ENCODE measurements around the gene ERGIC3.
"Not testable (repeated sequence)": the region's sequence is repeated elsewhere in the genome, so short reads cannot be mapped to it uniquely, and the experiment has no call there.

Gene ERGIC3

GRCh38 chr20:35541783-35542662, at the start of gene ERGIC3:
Gene ERGIC3, plus strand, starts transcription at chr20:35542078. Its CDS starts 20 bp downstream, at chr20:35542098.
- DNase-seq = peak; percentile 90

DNA sequence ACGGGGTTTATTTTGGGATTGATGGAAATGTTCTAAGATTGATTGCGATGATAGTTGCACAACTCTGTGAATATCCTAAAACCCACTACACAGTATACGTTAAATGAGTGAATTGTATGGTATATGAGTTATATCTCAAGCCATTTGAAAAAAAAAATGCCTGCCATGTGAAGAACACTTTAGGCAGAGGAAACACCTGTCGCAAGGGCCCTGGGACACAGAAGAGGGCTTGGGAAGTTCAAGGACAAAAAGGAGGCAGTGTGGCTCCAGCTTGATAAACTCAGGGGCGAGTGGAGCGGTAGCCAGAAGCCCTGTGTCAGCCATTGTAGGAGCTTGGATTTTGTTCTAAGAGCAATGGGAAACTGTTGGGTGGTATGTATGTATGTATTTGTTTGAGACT, 49.5 kb upstream of the ERGIC3 start:
- no peak for DNase-seq

GRCh38 chr20:35496481-35496880, 45.4 kb upstream of the ERGIC3 start:
- DNase-seq = no peak

DNA sequence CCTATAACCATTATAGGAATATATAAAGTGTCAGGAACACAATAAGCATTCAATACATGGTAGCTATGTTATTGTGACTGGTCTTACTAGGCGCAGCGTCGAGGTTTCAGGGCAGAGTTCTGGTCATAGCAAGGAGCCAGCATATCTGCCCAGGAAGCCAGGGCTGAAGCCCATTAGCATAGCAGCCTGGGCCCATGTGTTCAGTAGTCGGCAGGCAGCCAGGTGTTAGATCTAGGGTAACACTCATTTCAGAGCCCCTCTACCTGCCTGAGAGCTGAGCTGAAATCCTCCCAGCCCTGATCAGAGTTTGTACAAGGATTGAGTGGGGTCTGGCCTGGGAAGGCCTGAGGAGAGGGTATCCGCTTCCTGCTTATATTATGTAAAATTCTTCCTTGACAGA, 44.6 kb upstream of the ERGIC3 start:
- no peak for DNase-seq

- no peak for DNase-seq
Measured at GRCh38 chr20:35497780-35498189, 44.1 kb upstream of the ERGIC3 start.

GRCh38 chr20:35499271-35499670, 42.6 kb upstream of the ERGIC3 start:
- DNase-seq = no peak

GRCh38 chr20:35502352-35502751, 39.5 kb upstream of the ERGIC3 start:
- no peak for DNase-seq

DNA sequence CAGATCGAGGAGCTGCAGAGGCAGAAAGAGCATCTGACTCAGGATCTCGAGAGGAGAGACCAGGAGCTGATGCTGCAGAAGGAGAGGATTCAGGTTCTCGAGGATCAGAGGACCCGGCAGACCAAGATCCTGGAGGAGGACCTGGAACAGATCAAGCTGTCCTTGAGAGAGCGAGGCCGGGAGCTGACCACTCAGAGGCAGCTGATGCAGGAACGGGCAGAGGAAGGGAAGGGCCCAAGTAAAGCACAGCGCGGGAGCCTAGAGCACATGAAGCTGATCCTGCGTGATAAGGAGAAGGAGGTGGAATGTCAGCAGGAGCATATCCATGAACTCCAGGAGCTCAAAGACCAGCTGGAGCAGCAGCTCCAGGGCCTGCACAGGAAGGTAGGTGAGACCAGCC, 38.6 kb upstream of the ERGIC3 start:
- DNase-seq = no peak

- no peak for DNase-seq
Measured at GRCh38 chr20:35503841-35504561, 37.9 kb upstream of the ERGIC3 start.

DNA sequence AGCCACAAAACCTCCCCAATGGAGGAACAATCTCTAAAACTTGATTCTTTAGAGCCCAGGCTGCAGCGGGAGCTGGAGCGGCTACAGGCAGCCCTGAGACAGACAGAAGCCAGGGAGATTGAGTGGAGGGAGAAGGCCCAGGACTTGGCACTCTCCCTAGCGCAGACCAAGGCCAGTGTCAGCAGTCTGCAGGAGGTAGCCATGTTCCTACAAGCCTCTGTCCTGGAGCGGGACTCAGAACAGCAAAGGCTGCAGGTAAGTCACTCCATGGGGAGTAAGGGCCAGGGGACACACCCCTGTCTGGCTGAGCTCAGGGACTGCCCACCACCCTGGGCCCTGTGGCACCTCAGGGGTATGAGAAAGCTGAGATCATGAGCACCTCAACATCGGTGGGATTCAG, 37.1 kb upstream of the ERGIC3 start:
- no peak for DNase-seq

DNA sequence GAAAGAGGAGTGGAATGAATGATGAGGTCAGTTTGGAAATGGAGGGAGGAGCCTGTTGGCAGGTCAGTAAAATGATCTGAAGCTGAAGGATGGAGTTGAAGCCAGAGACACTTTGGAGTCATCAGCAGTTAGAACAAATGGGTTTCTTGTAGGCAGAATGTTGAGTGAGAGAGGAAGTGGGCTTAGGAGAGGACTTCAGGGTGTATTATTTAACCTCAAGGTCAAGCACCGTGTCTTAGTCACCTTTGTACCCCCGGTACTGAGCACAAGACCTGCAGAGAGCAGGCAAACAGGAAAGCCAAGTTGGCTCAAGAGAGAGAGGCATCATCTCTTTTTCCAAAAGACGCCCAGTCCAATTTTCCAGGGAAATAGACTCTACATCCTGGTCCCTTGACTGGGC, 35.7 kb upstream of the ERGIC3 start:
- DNase-seq = no peak

DNA sequence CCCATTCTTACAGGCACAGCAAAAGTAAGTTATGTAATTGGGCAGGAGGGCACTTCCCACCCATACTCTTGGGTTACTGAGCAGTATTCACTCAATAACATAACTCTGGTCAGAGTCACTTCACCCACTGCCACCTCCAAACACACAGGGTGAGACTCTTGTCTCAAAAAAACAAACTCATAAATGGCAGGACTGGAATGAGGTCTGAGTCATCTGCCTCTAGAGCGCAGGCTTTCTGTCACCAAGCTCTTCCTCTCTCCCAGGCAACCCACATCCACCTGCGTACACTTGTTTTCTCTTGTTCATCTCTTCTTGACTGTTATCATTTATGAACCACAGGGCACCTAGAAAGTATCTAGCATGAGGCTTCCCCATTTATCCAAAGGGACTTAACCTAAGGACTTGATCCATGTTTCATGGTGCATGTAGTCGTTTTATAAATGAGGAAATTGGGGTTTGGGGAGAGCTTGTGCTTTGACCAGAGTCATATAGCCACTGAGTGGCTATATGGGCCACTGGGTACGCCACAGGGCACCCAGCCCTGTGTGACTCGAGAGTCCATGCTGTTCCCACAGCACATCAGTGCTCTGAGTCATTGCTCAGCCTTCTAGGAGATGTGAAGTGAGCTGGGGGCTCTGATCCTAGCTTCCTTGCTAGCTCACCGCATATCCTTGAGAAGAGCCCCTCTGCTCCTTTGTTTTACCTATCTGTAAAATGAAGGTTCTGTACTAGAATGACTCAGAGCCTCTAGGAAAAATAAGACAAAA, 34.8 kb upstream of the ERGIC3 start:
- no peak for DNase-seq

GRCh38 chr20:35508493-35509218, 33.2 kb upstream of the ERGIC3 start:
- DNase-seq = no peak

DNA sequence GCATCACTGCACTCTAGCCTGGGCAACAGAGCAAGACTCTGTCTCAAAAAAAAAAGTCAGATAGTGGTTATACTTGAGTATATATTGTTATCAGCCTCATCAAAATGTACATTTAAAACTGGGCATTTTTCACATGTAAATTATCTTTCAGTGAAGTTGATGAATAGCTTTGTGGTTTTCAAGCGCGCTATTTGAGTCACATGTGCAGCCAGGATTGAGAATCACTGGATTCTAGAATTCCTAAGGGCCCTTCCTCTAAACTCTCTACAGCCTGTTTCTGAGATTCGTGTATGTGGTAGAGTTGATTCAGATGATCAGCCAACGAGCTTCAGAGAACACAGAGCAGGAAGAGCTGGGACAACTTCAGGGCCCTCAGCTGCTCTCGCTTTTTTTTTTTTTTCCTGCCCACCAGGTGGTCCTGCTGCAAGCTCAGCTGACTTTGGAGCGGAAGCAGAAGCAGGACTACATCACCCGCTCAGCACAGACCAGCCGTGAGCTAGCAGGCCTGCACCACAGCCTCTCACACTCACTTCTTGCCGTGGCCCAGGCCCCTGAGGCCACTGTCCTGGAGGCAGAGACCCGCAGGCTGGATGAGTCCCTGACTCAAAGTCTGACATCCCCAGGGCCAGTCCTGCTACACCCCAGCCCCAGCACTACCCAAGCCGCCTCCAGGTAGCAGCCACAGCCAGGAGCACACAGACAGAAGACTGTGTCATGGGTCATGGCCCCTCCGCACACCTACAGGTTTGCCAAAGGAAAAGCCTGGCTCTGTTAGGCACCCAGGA, 30.7 kb upstream of the ERGIC3 start:
- peak; percentile 26 for DNase-seq

DNA sequence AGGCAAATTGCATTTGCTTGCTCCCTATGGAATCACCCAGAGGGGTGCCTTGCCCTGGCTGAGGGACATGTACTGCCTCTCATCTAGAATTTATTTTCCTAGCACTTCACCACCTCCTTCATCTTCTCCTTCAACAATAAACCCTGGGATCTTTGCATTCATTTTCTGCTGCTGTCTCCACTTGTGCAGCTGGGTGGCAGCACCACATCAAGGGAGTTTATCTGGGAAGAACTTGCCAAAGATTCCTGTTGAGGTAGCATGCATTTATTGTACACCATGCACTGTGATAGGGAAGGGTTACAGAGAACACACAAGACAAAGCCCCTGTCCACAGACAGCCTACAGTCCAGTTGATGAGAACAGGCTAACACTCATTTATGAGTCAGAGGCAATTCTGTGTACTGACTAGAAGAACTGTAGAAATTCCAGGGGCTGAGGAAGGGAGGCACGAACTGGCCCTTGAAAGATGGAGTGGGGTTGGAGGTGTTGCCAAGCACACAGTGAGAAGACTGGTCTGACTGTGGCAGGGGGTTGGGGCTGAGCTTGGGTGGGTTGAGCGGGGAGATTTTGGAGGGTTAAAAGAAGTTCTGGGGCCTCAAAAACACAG, 30.0 kb upstream of the ERGIC3 start:
- DNase-seq = peak; percentile 15

- no peak for DNase-seq
Measured at GRCh38 chr20:35514371-35514932, 27.4 kb upstream of the ERGIC3 start.

DNA sequence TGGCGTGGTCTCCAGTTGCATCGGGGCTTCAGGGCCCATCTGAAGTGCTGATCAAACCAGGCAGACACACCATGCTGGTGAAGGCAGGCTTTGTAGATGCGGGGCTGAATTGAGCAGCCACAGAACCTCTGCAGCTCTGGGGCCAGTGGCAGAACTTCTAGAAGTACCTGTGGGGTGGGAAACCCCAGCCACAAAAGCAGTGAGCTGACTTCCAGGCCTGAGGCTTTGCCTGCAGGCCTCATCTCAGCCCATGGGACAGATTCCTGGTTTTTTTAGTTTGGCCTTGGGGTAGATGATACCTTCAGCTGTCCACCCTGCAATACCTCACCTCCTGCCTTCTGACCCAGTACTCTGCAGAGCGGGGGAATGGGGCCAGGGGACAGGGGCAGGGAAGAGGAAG, 26.5 kb upstream of the ERGIC3 start:
- DNase-seq = no peak

- DNase-seq = peak; percentile 94
Measured at GRCh38 chr20:35515949-35516645, 25.8 kb upstream of the ERGIC3 start.

DNA sequence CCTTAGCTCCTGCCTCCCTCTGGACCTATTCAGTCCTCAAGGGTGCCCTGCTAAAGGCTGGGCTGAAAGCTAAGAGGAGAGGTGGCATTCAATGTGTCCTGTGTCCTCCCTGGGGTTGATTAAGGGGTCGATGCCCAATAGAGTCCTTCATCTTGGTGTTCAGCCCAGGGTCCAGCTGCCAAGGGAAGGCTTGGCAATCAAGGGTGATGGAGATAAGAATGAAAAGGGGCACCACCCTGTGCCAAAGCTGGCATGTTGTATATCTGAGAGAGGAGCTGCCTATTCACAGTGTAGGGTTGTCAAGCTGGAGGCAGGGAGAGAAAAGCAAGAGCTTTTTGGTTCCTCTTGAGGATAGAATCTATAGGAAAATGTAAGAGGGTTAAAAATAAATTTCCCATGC, 24.8 kb upstream of the ERGIC3 start:
- no peak for DNase-seq

DNA sequence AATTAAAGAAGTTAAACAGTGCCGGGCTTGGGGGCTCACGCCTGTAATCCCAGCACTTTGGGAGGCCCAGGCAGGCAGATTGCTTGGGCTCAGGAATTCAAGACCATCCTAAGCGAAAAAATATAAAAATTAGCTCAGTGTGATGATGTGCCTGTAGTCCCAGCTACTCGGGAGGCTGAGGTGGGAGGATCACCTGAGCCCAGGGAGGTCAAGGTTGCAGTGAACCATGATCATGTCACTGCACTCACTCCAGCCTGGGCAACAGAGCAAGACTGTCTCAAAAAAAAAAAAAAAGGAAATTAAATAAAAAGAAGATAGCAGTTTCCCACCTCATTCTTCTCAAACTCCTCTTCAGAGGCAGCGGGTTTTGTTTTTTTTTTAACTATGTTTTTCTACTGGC, 24.1 kb upstream of the ERGIC3 start:
- not testable (repeated sequence) for DNase-seq
